Frontal cortex (tissue), 4 donors: ENCODE measurements around the gene TBC1D4. TPM values are rescaled to one million over a fixed set of nuclear protein-coding genes. Genes with fewer than 3 reads are reported as not detected.

ENCODE experiments used
- DNase-seq, 2 donors: peaks; one replicate each; pipeline ENCODE4 v3.0.0; 2012; ENCODE audit warnings: low spot score in 2 of 2
- FAIRE-seq: peaks from 2 replicates; lab custom pipeline; 2012; peaks lifted over from hg19 to GRCh38; lab: Jason Lieb, UNC
- total RNA-seq: library from RNA; depleted of rRNA; stranded (reverse); fragments of >200 nt; gene quantifications from one replicate; pipeline ENCODE4 v1.2.3, GENCODE V29; 2014
- donor health status: control.
- donor health status: control.
- donor health status: control.

Gene TBC1D4, protein sequence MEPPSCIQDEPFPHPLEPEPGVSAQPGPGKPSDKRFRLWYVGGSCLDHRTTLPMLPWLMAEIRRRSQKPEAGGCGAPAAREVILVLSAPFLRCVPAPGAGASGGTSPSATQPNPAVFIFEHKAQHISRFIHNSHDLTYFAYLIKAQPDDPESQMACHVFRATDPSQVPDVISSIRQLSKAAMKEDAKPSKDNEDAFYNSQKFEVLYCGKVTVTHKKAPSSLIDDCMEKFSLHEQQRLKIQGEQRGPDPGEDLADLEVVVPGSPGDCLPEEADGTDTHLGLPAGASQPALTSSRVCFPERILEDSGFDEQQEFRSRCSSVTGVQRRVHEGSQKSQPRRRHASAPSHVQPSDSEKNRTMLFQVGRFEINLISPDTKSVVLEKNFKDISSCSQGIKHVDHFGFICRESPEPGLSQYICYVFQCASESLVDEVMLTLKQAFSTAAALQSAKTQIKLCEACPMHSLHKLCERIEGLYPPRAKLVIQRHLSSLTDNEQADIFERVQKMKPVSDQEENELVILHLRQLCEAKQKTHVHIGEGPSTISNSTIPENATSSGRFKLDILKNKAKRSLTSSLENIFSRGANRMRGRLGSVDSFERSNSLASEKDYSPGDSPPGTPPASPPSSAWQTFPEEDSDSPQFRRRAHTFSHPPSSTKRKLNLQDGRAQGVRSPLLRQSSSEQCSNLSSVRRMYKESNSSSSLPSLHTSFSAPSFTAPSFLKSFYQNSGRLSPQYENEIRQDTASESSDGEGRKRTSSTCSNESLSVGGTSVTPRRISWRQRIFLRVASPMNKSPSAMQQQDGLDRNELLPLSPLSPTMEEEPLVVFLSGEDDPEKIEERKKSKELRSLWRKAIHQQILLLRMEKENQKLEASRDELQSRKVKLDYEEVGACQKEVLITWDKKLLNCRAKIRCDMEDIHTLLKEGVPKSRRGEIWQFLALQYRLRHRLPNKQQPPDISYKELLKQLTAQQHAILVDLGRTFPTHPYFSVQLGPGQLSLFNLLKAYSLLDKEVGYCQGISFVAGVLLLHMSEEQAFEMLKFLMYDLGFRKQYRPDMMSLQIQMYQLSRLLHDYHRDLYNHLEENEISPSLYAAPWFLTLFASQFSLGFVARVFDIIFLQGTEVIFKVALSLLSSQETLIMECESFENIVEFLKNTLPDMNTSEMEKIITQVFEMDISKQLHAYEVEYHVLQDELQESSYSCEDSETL (N-terminal part only)
- 9.8 TPM for total RNA-seq

DNA sequence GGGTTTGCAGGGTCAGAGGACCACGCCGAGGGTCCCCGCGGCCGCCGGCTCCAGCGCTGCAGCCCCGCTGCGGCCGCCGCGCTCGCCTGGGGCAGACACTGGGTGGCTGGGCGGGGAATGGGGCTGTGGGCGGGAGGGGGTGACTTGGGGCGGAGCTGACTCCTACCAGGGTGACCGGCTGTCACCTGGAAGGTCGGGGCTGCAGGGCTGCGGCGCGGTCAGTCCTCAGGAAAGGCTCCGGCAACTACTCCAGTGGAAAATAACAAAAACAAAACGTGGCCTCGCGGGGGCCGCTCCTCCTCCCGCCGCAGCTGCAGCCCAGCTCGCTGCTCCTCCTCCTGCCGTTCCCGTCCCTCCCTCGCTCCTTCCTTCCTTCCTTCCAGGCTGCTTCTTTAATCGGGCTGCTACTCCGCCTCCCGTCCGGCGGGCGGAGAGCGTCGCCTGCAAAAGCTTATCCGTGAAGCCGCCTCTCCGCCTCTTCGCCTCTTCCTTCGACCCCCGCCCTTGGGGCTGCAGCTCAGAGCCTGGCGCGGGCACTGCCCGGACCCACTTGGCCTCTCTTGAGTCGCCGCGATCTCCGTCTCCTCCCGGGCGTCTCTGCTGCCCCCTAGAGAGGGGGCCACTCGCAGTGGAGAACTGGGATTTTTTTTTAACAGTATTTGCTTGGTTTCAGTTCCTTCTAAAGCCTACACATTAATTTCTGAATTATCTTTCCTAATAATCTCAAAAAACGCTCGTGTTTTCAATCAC is at the start of gene TBC1D4:
Gene TBC1D4, minus strand, starts transcription at position 100 of the 750 bp plus-strand sequence. CDS start 402 bp downstream, outside the sequence.
- DNase-seq: peak; percentile 58
- no peak for FAIRE-seq

GRCh38 chr13:75530549-75530961 is 48.6 kb upstream of the TBC1D4 start:
- no peak for DNase-seq
- no peak for FAIRE-seq

DNA sequence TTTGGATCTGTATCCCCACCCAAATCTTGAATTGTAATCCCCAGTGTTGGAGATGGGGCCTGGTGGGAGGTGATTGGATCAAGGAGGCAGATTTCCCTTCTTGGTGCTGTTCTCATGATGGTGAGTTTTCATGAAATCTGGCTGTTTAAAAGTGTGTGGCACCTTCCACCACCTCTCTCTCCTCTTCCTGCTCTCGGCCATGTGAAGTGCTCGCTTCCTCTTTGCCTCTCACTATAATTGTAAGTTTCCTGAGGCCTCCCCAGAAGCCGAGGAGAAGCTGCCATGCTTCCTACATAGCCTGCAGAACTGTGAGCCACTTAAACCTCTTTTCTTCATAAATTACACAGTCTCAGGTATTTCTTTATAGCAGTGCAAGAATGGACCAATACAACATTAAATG is 40.0 kb upstream of the TBC1D4 start:
- DNase-seq (no peak), FAIRE-seq (no peak)

DNA sequence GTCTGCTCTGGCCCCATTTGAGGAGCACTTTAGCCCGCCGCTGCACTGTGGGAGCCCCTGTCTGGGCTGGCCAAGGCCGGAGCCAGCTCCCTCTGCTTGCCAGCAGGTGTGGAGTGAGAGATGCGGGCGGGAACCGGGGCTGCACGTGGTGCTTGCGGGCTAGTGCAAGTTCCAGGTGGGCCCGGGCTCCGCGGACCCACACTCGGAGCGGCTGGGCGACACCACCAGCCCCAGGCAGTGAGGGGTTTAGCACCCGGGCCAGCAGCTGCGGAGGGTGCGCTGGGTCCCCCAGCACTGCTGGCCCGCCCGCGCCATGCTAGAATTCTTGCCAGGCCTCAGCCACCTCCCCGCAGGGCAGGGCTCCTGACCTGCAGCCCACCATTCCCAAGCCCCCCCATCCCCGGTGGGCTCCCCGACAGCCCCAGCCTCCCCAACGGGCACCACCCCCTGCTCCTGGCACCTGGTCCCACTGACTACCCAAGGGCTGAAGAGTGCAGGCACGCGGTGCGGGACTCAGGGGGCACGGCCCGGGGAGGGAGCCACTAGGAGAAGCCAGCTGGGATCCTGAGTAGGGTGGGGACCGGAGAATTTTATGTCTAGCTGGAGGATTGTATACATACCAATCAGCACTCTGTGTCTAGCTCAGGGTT is 36.6 kb upstream of the TBC1D4 start:
- no peak for FAIRE-seq

GRCh38 chr13:75514080-75514995 is 32.4 kb upstream of the TBC1D4 start:
- DNase-seq (no peak), FAIRE-seq (no peak)

More for the DNA sequence above, 36.6 kb upstream of the TBC1D4 start:
- DNase-seq: no peak

DNA sequence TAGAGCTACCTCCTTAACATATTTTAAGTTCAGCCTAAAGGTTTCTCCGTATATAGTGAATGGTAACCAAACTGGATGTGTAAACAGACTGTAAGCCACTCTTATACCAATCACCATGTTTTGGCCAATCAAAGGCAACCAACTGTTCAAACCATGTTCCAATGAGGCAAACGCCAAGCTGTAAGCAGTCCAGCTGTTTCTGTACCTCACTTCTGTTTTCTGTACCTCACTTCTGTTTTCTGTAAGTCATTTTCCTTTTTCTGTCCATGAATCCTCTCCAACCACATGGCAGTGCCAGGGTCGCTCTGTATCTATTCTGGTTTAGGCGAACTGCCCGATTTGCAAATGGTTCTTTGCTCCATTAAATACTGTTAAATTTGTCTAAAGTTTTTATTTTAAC is 31.3 kb upstream of the TBC1D4 start:
- DNase-seq: no peak

DNA sequence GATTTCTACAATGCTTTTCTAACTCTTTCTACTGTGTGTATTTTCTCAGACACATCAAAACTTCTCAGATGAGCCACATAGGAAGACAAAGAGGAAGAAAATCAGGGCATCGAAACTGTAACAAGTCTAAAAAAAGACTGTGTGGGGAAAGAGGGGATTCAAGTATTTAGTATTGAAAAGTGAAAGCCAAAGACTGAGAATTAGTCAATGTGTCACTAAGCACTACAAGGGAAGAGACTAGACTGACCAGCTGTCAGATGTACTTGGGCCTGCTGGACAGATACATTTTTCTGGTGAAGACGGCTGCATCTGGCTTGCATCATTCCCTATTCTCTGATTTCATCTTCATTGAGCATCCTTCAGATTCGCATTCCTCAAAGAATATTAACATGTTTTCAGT is 30.3 kb upstream of the TBC1D4 start:
- DNase-seq: no peak
- no peak for FAIRE-seq

More for the DNA sequence above, 31.3 kb upstream of the TBC1D4 start:
- FAIRE-seq: no peak

GRCh38 chr13:75511051-75511625 is 29.2 kb upstream of the TBC1D4 start:
- no peak for DNase-seq

DNA sequence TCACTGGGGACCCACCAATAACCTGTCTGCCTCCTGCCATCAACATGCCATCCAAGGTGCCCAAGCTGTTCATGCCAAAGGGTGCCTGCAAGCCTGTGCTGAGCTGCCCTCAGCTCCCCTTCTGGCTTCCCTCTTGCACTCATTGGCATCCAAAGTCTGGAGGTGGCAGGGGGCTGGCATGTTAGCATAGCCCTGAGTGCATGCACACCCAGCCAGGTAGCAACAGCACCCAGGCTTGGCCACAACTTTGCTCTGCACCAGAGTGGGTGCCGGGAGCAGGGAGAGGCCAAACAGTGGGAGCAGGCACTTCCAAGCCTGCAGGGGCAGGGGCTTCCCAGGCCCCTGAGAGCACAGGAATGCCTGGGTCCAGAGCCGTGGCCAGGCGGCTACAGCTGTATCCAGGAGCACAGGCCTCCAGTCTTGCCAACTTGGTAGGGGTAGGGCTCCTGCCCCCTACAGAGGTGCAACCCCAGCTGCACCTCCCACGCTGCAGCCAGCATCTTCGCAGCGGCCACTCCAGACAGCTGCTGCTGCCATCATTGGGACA is 26.1 kb upstream of the TBC1D4 start:
- FAIRE-seq: no peak
- DNase-seq: no peak

More at GRCh38 chr13:75511051-75511625, 29.2 kb upstream of the TBC1D4 start:
- no peak for FAIRE-seq

- DNase-seq (no peak), FAIRE-seq (no peak)
Measured at GRCh38 chr13:75507027-75508001, 25.3 kb upstream of the TBC1D4 start.

DNA sequence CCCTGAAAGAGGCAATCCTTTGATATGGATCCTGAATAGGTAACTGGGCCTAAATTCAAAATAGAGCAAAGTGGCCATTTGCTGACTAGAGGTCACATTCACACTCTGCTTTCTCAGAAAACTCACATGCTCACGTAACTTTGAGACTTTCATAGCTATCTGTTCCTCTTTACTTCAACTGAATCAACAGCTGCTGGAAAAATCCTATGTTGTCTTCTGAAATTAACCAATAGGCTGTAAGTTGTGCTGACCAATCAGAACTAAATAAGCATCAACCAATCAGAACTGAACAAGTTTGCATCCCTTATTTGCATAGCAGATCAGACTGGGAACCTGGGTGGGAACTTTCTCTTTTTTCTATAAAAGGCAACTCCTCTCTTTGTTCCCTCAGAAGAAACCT is 24.0 kb upstream of the TBC1D4 start:
- DNase-seq (no peak), FAIRE-seq (no peak)

DNA sequence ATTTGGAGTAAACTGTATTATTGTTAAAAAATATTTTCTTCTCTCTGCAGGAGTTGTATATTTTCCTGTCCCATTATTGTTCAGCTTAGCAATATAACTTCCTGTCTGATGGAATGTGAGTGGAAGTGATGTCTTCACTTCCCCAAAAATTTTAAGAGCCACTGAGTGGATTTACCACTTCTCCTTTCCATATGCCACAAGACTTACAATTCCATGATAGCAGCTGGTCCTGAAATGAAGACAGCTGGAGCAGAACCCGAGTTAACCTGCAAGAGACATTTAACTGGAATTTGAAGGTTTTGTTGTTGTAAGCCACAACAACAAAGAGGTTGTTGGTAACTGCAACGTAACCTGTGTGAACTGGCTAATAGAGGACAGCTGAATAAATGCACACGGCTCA is 23.4 kb upstream of the TBC1D4 start:
- DNase-seq (no peak), FAIRE-seq (no peak)

- FAIRE-seq (no peak), DNase-seq (no peak)
Measured at GRCh38 chr13:75495938-75496337, 14.0 kb upstream of the TBC1D4 start.

- FAIRE-seq (no peak), DNase-seq (no peak)
Measured at GRCh38 chr13:75494491-75494890, 12.5 kb upstream of the TBC1D4 start.

DNA sequence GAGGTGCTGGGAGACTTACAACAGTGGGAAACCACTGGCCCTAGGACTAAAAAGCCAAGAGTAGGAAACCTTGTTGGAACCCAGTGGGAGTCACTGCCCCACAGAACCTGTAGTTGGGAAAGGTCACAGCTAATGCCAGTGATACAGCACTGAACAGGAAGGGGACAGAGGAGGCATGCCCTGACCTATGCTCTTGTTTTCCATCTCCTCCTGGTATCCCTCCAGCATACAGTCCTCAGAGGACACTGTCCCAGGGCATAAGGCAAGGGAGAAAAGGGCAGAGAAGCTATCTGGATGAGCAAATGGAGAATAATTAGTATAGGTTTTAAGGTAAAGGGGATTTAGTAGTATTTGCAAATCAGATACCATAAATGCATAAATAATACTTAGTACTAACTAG is 11.2 kb upstream of the TBC1D4 start:
- DNase-seq (no peak), FAIRE-seq (no peak)

DNA sequence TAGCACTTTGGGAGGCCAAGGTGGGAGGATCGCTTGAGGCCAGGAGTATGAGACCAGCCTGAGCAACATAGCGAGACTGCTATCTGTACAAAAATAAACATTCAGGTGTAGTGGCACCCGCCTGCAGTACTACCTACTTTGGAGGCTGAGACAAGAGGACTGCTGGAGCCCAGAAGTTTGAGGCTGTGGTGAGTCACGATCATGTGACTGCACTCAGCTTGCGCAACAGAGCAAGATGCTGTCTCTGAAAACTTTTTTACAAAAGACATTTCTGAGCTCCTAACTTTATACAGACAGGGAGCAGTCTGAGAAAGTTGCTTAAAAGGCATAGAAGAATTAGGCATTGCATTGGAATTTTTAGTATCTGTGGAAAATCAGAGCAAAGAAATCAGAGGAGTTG is 10.4 kb upstream of the TBC1D4 start:
- DNase-seq: no peak
- FAIRE-seq: no peak
